Renal pelvis (tissue), 12 donors: ENCODE data around the gene MYF6. TPM values are rescaled to one million over a fixed set of nuclear protein-coding genes. Genes with fewer than 3 reads are reported as not detected.
"Not testable (repeated sequence)": the region's sequence is repeated elsewhere in the genome, so short reads cannot be mapped to it uniquely, and the experiment has no call there.

Source experiments
- DNase-seq: peaks from one replicate; pipeline ENCODE4 v3.0.0-alpha.2; 2013
- long read RNA-seq, 16 experiments: transcript quantifications; one replicate each; lab custom pipeline, GENCODE V29; 2026
- polyA plus RNA-seq, 3 donors: library from polyadenylated mRNA; unstranded; fragments of 120-200 nt; gene quantifications; one replicate each; pipeline ENCODE4 v1.2.1, GENCODE V29; 2013; ENCODE audit not compliant: insufficient read length in 3 of 3

MYF6 gene
- polyA plus RNA-seq = under 1 TPM in 1 of 3 donors, not detected in 2; 0.20 TPM
- long read RNA-seq, donor 1 = 0 reads
- long read RNA-seq, donor 2 = 0 reads
- long read RNA-seq, donor 3 = 0 reads
- long read RNA-seq, donor 4 = 0 reads
- long read RNA-seq, donor 5 = 0 reads
- long read RNA-seq, donor 6 = 0 reads
- long read RNA-seq, donor 7, partial matches to known transcripts = 0 of 1 reads
- long read RNA-seq, donor 7, other reads (novel, unspliced or antisense) = 0 of 1 reads
- long read RNA-seq, donor 8 = 0 reads
- long read RNA-seq, donor 9 = 0 reads
- long read RNA-seq, donor 10 = 0 reads
- long read RNA-seq, donor 11 = 0 reads
- long read RNA-seq, donor 12 = 0 reads
- long read RNA-seq, donor 13 = 0 reads
- long read RNA-seq, donor 14 = 0 reads
- long read RNA-seq, donor 15 = 0 reads
- long read RNA-seq, donor 16 = 0 reads

GRCh38 chr12:80707126-80707829 lies at the start of gene MYF6:
Gene MYF6, plus strand, starts transcription at chr12:80707634. Its CDS starts 86 bp downstream, at chr12:80707720.
- no peak for DNase-seq

DNA sequence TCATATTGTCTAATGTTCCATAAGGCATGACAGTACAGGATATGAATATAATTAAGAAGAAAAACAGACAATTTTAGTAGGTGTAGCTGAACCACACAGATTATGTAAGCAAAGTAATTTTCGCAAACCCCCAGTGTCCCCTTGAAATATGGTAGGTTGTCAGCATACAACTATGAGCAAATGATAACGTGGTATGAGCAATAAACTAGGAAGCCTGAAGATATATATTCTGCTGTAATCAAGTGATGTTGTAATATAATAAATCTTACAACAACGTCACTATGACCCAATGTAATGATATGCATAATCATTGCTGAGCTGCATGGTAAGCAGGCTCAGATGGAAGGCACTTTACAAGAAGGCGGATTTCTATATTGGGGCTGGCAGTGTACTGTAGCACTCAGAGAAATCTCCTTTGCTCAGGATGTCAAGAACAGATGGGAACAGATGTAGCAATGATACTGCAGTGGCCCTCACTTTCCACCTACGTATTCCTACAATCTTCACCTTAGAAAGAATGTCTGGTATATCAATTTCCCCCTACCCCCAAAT lies 47.8 kb upstream of the MYF6 start:
- no peak for DNase-seq

GRCh38 chr12:80662586-80662985 lies 44.8 kb upstream of the MYF6 start:
- DNase-seq = no peak

DNA sequence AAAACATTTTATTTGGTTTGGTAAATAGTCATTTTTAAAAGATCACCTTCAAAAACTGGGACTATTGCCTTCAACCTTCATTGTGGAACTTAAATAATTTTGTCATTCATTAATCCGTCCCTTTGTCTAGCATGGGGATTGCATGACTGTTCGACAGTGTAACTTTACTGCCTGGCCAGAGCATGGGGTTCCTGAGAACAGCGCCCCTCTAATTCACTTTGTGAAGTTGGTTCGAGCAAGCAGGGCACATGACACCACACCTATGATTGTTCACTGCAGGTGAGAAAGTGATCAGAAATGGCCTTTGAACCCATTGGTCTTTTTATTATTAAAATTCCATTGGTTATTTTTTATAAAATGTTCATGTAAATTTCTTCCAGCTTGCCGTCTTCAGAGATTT lies 37.2 kb upstream of the MYF6 start:
- DNase-seq = no peak

GRCh38 chr12:80676042-80676636 lies 31.3 kb upstream of the MYF6 start:
- DNase-seq = not testable (repeated sequence)

GRCh38 chr12:80676856-80677255 lies 30.6 kb upstream of the MYF6 start:
- no peak for DNase-seq

GRCh38 chr12:80677994-80678393 lies 29.4 kb upstream of the MYF6 start:
- no peak for DNase-seq

- no peak for DNase-seq
Measured at GRCh38 chr12:80679346-80680131, 27.9 kb upstream of the MYF6 start.

DNA sequence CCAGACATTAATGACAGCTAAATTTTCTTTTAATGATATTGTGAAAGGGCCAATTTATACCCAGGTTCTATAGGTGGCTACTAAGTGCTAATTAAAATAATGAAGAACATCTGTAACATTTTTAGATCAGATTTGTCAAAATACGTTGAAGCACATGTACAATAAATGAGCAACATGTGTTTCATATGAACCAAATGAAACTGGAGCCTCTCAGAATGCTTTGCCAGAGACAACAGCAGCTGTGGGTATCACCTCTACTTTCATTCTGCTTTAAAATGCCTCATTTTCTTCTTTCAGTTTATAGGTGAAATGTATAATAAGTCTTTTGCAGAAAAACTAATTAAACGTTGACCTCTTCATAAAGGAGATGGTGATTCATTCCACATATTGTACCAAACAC lies 26.1 kb upstream of the MYF6 start:
- no peak for DNase-seq

GRCh38 chr12:80681786-80682185 lies 25.6 kb upstream of the MYF6 start:
- no peak for DNase-seq

DNA sequence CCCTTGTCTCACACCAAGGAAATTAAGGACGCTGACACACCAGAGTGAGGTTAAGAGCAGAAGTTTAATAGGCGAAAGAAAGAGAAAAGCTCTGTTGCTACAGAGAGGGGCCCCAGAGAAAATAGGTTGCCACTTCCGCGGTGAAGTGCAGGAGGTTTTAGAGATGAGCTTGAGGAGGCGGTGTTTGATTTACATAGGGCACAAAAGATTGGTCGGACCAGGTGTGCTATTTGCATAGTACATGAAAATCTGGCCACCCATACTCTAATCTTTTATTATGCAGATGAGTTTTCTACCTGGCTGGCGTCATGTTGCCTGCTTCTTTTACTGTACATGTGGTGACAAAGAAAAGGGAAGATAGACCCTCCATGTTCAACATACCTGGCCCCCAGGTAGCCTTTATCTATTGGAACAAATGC lies 23.3 kb upstream of the MYF6 start:
- DNase-seq = no peak

DNA sequence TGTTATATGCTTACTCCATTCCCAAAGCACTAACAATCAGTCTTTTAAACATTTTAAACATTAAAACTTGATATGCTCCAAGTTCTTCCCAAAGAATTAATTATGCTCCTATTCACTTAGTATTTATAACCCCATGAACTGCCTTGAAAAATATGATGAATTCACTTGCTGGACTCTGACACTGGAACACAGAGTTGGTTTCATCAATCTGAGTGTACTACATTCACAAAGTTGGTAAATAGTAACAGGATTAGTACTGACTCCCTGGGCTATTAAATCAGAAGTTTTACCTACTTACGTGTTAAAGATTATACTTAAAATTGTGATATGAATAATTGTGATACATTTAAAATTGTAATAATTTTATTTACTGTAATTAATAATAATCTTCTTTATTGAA lies 17.3 kb upstream of the MYF6 start:
- no peak for DNase-seq

DNA sequence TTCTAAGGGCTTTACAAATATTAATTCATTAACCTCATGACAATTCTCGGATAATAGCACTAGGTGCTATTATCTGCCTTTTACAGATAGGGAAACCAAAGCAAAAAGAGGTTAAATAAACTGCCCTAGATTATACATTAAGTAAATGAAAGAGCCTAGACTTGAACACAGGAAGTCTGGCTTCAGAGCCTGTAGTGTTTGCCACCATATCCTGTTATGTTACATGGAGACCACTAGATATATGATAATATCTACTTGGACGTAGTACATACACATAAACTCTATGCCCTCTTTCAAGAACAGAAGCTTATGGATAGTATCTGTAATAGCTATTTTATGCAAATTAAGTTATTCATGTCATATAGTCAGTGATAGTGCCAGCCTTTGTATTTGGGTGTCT lies 16.9 kb upstream of the MYF6 start:
- DNase-seq = no peak

- DNase-seq = no peak
Measured at GRCh38 chr12:80692114-80692513, 15.3 kb upstream of the MYF6 start.

- DNase-seq = no peak
Measured at GRCh38 chr12:80697270-80697887, 10.1 kb upstream of the MYF6 start.

DNA sequence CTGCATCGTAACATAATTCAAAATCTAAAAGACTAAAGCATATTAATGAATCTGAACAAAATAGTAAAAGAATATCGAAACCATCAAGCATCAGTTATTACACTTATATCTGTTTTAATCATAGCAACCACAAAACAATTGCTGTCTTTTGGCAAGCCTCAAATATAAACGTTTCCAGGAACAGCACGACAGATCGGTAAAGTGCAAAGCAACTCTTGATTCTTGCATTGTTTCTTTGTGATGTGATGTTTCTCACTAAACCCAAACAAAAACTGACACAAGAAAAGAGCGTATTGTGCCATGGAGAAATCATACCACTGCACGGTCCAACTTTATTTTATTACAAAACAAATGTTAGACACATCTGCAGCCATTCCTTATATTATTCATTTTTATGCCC lies 9.2 kb upstream of the MYF6 start:
- DNase-seq = no peak

- no peak for DNase-seq
Measured at GRCh38 chr12:80698847-80699542, 8.4 kb upstream of the MYF6 start.

GRCh38 chr12:80700327-80700726 lies 7.1 kb upstream of the MYF6 start:
- DNase-seq = no peak

- DNase-seq = no peak
Measured at GRCh38 chr12:80701388-80701787, 6.0 kb upstream of the MYF6 start.

DNA sequence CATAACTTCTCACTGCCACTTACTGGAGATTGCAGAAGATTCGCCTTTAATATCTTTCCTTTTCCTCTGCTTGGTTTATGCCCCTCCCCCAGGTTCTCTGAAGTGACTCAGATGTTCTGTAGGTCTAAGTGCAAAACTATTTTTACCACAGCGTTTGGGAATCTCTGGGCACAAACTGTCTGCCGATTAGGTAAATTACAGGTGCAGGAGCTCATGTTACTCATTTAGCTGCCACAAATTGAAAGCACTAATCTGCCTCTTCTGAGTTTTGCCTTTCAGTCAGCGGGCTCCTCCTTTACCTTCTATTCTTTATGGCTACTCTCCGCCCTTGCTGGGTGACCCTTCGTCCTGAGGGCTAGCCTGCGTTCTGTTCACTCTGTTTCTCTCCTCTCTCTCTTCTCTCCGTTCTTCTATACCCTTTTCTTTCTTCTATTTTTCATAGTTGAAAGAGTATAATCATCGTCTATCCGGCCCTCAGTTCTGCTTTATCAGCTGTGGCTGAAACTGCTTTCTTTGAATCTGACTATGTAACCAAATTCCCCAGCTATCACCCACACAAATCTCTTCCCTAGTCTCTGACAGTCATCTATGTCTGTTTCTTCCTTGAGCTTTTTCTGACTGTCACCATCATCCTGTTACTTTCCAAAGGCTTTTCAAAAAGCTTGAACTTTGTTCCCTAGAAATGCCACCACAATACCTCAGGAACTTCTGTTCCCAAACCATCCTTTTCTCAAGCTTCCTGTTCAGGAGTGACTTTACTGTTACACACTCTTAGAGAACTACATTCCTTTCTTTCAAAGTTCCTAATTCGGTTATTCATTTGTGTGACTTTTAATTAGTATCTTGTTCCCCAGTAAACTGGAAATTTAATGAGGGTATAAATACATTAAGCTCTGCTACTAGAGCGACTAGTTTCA lies 4.3 kb upstream of the MYF6 start:
- DNase-seq = no peak
